Hepatocyte (in vitro differentiated cells): Measurements from ENCODE around the gene MSI1. TPM values are rescaled to one million over a fixed set of nuclear protein-coding genes. Genes with fewer than 3 reads are reported as not detected.

Experiments
- DNase-seq: peaks from one replicate; pipeline ENCODE4 v3.0.0-alpha.2; 2016; ENCODE audit warnings: low spot score
- H2AFZ ChIP-seq: fragments of 200-600 bp; sonication (generic); 2 replicates; pipeline ENCODE4 v1.6.0; 2016; ENCODE audit warnings: antibody characterized with exemption, mild to moderate bottlenecking
- H3K27ac ChIP-seq: fragments of 200-600 bp; sonication (generic); 2 replicates; pipeline ENCODE4 v1.5.1; 2016; ENCODE audit warnings: mild to moderate bottlenecking
- H3K27me3 ChIP-seq: fragments of 200-600 bp; sonication (generic); 2 replicates; pipeline ENCODE4 v1.6.1; 2016
- H3K36me3 ChIP-seq: fragments of 200-600 bp; sonication (generic); replicated peaks from 2 replicates; pipeline ENCODE4 v1.5.1; 2016; ENCODE audit warnings: low read depth; ENCODE audit not compliant: insufficient read depth
- H3K4me1 ChIP-seq: fragments of 200-600 bp; sonication (generic); 2 replicates; pipeline ENCODE4 v1.5.1; 2016; ENCODE audit warnings: mild to moderate bottlenecking, moderate library complexity; ENCODE audit not compliant: insufficient read depth
- H3K4me2 ChIP-seq: fragments of 200-600 bp; sonication (generic); 2 replicates; pipeline ENCODE4 v1.6.0; 2016
- H3K4me3 ChIP-seq: fragments of 200-600 bp; sonication (generic); 2 replicates; pipeline ENCODE4 v1.5.1; 2016; ENCODE audit warnings: mild to moderate bottlenecking
- H3K79me2 ChIP-seq: fragments of 200-600 bp; sonication (generic); 2 replicates; pipeline ENCODE4 v1.6.0; 2017; ENCODE audit warnings: mild to moderate bottlenecking
- H3K9me2 ChIP-seq: fragments of 200-600 bp; sonication (generic); replicated peaks from 2 replicates; pipeline ENCODE4 v1.6.0; 2017; ENCODE audit warnings: mild to moderate bottlenecking; ENCODE audit not compliant: insufficient read depth
- H3K9me3 ChIP-seq: fragments of 200-600 bp; sonication (generic); 2 replicates; pipeline ENCODE4 v1.5.1; 2016; ENCODE audit warnings: low read depth, mild to moderate bottlenecking
- H4K20me1 ChIP-seq: fragments of 200-600 bp; sonication (generic); 2 replicates; pipeline ENCODE4 v1.6.0; 2016; ENCODE audit warnings: mild to moderate bottlenecking; ENCODE audit not compliant: insufficient read depth, poor library complexity, severe bottlenecking
- EZH2 ChIP-seq: fragments of 200-600 bp; sonication (generic); IDR thresholded peaks from 2 replicates; pipeline ENCODE4 v1.6.1; 2016; ENCODE audit warnings: antibody characterized with exemption, mild to moderate bottlenecking, borderline replicate concordance
- EZH2phosphoT487 ChIP-seq: fragments of 200-600 bp; sonication (generic); IDR thresholded peaks from one replicate; pipeline ENCODE4 v1.6.1; 2018; ENCODE audit warnings: antibody characterized with exemption, mild to moderate bottlenecking, low read depth, moderate library complexity; ENCODE audit not compliant: unreplicated experiment, severe bottlenecking
- WGBS: methylation state at CpG from one replicate; pipeline ENCODE4 v1.1.6; 2016; ENCODE audit warnings: low lambda C conversion rate; ENCODE audit errors: missing lambda C conversion rate; 5-methylcytosine and 5-hydroxymethylcytosine counted together
- polyA plus RNA-seq: library from polyadenylated mRNA; unstranded; fragments of >200 nt; fragmentation: Nextera tagmentation; extraction: Ambion mirVana; gene quantifications from 2 replicates; pipeline ENCODE4 v1.2.1, GENCODE V29; 2016
- total RNA-seq: library from RNA; depleted of rRNA; stranded (reverse); fragments of >200 nt; gene quantifications from 2 replicates; pipeline ENCODE4 v1.2.3, GENCODE V29; 2014
- TF ChIP-seq, protein P1 (sequence below): fragments of 200-600 bp; sonication (generic); IDR thresholded peaks from 2 replicates; pipeline ENCODE4 v1.5.1; 2016; ENCODE audit warnings: antibody characterized with exemption, mild to moderate bottlenecking; ENCODE audit not compliant: poor library complexity

Gene MSI1
- total and polyA plus RNA-seq, 2 experiments from 2014 or later = 2.2 to 5.6 TPM

DNA sequence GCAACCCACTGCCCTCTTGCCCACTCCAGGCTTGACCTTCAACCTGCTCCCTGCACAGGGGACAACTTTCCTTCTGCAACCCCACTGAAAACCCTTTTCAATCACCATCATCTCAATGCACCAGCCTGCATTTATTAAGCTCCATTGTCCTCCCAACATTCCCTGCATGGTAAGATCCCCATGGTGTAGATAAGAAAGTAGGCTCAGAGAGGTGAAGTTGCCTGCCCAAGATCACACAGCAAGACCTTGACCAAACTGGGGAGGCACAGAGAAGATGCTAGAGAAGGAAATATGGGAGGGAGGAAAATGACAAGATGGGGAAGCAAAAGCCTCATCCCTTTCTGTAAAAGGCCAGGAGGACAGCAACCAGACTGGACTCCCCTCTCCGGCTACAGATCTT lies 9.8 kb downstream of the MSI1 start:
- TF ChIP-seq, protein P1, sequence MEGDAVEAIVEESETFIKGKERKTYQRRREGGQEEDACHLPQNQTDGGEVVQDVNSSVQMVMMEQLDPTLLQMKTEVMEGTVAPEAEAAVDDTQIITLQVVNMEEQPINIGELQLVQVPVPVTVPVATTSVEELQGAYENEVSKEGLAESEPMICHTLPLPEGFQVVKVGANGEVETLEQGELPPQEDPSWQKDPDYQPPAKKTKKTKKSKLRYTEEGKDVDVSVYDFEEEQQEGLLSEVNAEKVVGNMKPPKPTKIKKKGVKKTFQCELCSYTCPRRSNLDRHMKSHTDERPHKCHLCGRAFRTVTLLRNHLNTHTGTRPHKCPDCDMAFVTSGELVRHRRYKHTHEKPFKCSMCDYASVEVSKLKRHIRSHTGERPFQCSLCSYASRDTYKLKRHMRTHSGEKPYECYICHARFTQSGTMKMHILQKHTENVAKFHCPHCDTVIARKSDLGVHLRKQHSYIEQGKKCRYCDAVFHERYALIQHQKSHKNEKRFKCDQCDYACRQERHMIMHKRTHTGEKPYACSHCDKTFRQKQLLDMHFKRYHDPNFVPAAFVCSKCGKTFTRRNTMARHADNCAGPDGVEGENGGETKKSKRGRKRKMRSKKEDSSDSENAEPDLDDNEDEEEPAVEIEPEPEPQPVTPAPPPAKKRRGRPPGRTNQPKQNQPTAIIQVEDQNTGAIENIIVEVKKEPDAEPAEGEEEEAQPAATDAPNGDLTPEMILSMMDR = no peak
- TF ChIP-seq EZH2 (no peak), EZH2phosphoT487 (no peak)
- H3K36me3 ChIP-seq = no peaks in the 10 kb centered on the region
- H3K79me2 ChIP-seq = peaks cover 3% of the 10 kb centered on the region
- DNase-seq = no peak
- H2AFZ ChIP-seq = no peak overlapping the region
- H3K27ac ChIP-seq = no peak overlapping the region
- no peaks in the 10 kb centered on the region for H4K20me1 ChIP-seq
- no peak overlapping the region for H3K4me2 ChIP-seq
- WGBS = 74% methylated on average over 1 of the region's 1 CpG
- H3K27me3 ChIP-seq = no peaks in the 10 kb centered on the region
- no peak overlapping the region for H3K4me3 ChIP-seq
- no peaks in the 10 kb centered on the region for H3K9me3 ChIP-seq
- no peaks in the 10 kb centered on the region for H3K9me2 ChIP-seq
- peaks cover 24% of the 10 kb centered on the region for H3K4me1 ChIP-seq

DNA sequence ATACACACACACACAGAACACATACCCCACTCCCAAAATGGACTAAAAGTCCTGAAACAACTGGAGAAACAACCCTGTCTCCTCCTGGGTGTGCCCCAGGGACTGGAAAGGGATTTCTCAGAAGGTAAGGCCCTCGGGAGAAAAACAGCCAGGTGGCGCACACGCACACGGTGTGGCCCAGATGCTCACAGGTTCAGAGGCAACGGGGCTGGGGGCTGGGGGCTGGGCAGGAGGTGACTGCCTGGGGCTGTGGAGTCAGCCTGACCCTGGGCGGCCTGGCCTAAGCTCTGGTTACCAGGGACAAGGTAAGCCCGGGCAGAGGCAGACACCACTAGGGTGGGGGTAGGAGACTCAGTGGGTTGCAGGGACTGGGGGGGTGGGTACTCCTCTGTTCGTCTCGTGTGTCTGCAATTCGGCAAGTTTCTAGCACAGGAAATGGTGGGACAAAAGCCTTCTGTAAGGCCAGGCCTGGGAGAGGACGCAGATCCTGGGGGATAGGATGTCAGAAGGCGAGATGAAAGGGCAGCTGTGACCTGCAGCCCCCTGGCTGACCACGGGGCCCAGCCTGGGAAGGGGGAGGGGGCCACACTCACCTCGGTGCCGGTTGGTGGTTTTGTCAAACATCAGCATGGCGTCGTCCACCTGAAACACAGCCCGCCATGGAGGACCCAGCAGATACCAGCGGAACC lies 10.4 kb downstream of the MSI1 start:
- H3K27ac ChIP-seq = no peak overlapping the region
- no peak for DNase-seq
- TF ChIP-seq EZH2 = no peak
- TF ChIP-seq, protein P1 = no peak
- no peak for TF ChIP-seq EZH2phosphoT487
- no peaks in the 10 kb centered on the region for H3K36me3 ChIP-seq
- H3K9me2 ChIP-seq = no peaks in the 10 kb centered on the region
- peaks cover 24% of the 10 kb centered on the region for H3K4me1 ChIP-seq
- no peak overlapping the region for H3K4me2 ChIP-seq
- H3K79me2 ChIP-seq = peaks cover 3% of the 10 kb centered on the region
- no peak overlapping the region for H2AFZ ChIP-seq
- H4K20me1 ChIP-seq = no peaks in the 10 kb centered on the region
- no peaks in the 10 kb centered on the region for H3K9me3 ChIP-seq
- no peaks in the 10 kb centered on the region for H3K27me3 ChIP-seq
- H3K4me3 ChIP-seq = no peak overlapping the region
- 74% methylated on average over 17 of the region's 19 CpGs for WGBS

DNA sequence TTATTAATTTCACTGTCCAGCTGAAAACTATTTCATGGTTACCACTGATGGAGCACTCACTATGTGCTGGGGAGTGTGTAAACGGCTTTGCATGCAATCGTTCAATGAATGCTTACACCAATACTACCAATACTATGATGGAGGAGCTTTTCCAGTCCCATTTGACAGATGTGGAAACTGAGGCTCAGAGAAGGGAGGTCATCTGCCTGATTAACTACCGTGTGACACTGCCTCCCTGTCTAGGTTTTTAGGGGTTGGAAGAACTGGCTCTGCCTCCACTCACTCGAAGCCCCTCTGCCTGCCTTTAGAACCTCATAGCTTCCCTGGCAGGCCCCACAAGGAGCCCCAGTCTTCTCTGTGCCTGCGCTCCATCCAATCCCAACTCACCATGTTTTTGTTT lies 11.9 kb downstream of the MSI1 start:
- Histone ChIP-seq H4K20me1 (no peaks in the 10 kb centered on the region), H3K36me3 (no peaks in the 10 kb centered on the region), H2AFZ (no peak overlapping the region), H3K4me3 (no peak overlapping the region), H3K9me2 (no peaks in the 10 kb centered on the region), H3K4me2 (no peak overlapping the region), H3K4me1 (peaks cover 11% of the 10 kb centered on the region), H3K79me2 (no peaks in the 10 kb centered on the region), H3K27ac (no peak overlapping the region), H3K27me3 (no peaks in the 10 kb centered on the region), H3K9me3 (no peaks in the 10 kb centered on the region)
- WGBS = 94% methylated on average over 5 of the region's 5 CpGs
- no peak for DNase-seq
- no peak for TF ChIP-seq EZH2phosphoT487
- TF ChIP-seq, protein P1 = no peak
- TF ChIP-seq EZH2 = no peak
